Astrocyte of the cerebellum (primary cell): Measurements from ENCODE around the gene IVD.

Experiments
- DNase-seq: peaks from one replicate; pipeline ENCODE4 v3.0.0-alpha.2; 2011; ENCODE audit warnings: low read depth
- H3K4me3 ChIP-seq: 2 replicates; pipeline ENCODE4 v1.5.1; 2011; ENCODE audit warnings: mild to moderate bottlenecking, low read depth, low read length, moderate library complexity
- in situ Hi-C: cut with HindIII; loops from 2 replicates; pipeline ENCODE4 v1.10.0; 2017; ENCODE audit warnings: low sequenced_read_pairs
- TF ChIP-seq, protein P1 (sequence below): IDR thresholded peaks from 2 replicates; pipeline ENCODE4 v1.5.1; 2012; ENCODE audit warnings: low read length, low read depth, moderate library complexity, mild to moderate bottlenecking; ENCODE audit errors: missing control alignments

IVD gene

DNA sequence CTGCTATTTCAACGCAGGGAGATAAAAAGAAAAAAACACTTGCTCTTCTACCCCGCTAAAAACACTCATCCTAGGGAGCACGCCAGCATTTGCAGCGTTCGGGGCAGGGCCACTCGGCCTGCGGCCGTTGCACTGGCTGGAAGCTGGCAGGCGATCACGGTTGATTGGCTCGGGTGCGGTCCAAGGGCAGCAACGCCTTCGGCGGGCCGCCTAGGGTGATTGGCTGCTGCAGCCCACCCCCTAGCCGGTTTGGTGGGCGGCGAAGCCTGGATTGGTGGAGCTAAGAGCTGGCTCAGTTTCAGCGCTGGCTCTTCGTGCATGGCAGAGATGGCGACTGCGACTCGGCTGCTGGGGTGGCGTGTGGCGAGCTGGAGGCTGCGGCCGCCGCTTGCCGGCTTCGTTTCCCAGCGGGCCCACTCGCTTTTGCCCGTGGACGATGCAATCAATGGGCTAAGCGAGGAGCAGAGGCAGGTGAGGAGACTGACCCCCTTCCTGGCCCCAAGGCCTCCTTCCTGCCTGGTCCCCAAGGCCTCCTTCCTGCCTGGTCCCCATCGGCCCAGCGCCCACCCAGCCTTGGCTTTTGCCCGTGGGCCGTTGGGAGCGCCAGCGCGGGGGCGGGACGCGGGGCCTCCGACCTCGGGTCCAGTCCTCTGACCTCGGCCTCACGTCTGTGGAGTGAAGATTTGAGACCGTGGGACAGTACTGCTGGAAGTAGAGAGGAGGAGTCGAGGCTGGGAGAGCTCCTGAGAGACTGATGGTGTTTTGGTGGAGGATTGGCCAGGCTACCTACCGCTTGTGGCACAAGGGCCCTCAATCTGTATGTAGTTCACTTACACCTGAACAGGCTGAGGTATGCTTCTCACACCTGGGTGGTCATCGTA, at the start of gene IVD:
TSS of gene IVD (plus strand) at position 295 of the 881 bp plus-strand sequence. CDS start at position 328, 33 bp downstream.
- in situ Hi-C loops = loop anchor here (10.0 kb wide), 1 partner anchor 181 kb away; no protein-coding TSS in a partner anchor
- DNase-seq = peak; percentile 88
- TF ChIP-seq, protein P1, sequence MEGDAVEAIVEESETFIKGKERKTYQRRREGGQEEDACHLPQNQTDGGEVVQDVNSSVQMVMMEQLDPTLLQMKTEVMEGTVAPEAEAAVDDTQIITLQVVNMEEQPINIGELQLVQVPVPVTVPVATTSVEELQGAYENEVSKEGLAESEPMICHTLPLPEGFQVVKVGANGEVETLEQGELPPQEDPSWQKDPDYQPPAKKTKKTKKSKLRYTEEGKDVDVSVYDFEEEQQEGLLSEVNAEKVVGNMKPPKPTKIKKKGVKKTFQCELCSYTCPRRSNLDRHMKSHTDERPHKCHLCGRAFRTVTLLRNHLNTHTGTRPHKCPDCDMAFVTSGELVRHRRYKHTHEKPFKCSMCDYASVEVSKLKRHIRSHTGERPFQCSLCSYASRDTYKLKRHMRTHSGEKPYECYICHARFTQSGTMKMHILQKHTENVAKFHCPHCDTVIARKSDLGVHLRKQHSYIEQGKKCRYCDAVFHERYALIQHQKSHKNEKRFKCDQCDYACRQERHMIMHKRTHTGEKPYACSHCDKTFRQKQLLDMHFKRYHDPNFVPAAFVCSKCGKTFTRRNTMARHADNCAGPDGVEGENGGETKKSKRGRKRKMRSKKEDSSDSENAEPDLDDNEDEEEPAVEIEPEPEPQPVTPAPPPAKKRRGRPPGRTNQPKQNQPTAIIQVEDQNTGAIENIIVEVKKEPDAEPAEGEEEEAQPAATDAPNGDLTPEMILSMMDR = no peak
- peak within 1 kb of the TSS; percentile 80 for H3K4me3 ChIP-seq

DNA sequence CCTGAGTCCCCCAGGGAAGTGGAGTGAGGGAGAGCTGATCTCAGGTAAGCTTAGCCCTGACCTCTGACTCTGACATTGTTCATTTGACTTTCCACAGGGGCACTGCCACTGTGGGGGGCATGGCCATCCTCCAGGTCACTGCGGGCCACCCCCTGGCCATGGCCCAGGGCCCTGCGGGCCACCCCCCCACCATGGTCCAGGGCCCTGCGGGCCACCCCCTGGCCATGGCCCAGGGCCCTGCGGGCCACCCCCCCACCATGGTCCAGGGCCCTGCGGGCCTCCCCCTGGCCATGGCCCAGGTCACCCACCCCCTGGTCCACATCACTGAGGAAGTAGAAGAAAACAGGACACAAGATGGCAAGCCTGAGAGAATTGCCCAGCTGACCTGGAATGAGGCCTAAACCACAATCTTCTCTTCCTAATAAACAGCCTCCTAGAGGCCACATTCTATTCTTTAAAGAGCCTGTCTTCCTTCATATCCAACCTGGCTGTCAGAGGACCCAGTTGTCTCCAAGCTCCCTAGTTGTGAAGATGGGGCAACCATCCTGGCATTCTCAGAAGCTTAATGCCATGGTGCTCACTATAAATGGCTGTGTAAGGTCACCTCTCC, 49.5 kb upstream of the IVD start:
- in situ Hi-C loops = no loop called here
- DNase-seq = no peak
- no peak overlapping the region for H3K4me3 ChIP-seq
- TF ChIP-seq, protein P1 = no peak

DNA sequence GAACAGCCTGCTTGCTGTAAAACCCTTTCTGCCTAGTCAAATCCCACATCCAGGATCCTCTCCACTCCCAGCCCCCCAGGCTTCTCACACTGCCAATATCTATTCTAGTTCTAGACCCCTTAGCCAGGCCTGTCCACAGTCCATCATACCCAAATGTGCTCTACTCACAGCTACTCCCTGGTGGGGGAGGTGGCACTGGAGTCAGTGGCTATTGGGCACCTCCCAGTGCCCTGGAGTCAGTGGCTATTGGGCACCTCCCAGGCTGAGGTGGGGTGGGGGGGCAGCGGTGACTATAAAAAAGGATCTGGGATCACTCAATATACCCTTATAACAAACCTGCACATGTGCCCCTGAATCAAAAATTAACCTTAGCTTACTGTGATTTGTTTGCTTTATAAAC, 48.3 kb upstream of the IVD start:
- no peak overlapping the region for H3K4me3 ChIP-seq
- TF ChIP-seq, protein P1 = no peak
- DNase-seq = no peak
- in situ Hi-C loops = no loop called here

DNA sequence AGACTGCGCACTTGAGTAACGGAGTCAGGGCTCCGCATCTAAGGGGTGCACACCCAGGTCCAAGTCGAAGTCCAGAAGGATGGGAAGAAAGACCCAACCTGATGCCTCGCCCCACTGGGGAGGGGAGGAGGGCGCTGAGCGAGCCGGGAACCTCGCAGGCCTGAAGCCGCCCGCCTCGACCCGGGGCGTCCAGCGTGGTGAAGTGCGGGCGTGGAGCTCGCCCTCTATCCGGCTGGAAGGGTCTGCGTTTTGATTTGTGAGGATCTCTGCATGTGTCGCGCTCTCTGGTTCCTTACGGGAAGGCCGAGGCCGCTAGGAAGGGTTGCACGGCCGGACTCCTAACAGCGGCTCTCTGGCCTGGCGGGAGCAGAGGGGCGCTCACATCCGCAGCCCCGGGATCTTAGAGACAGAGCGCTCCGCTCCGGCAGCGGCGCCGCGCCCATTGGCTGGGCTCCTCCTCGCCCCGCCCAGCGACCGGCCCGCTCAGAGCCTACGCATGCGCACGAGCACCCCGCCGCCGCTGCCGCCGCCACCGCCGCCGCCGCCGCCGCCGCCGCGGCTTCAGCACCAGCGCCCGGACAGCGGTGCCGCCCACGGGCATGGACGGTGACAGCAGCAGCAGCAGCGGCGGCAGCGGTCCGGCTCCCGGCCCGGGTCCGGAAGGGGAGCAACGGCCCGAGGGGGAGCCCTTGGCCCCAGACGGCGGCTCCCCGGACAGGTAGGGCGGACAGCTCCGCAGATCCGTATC, 47.7 kb upstream of the IVD start, which contains the start of gene DISP2:
TSS of gene DISP2 (plus strand) at position 497 of the 748 bp plus-strand sequence. CDS start at position 600, 103 bp downstream.
- DNase-seq = no peak
- H3K4me3 ChIP-seq = peak within 1 kb of the TSS; percentile 50
- TF ChIP-seq, protein P1 = no peak
- in situ Hi-C loops = no loop called here

DNA sequence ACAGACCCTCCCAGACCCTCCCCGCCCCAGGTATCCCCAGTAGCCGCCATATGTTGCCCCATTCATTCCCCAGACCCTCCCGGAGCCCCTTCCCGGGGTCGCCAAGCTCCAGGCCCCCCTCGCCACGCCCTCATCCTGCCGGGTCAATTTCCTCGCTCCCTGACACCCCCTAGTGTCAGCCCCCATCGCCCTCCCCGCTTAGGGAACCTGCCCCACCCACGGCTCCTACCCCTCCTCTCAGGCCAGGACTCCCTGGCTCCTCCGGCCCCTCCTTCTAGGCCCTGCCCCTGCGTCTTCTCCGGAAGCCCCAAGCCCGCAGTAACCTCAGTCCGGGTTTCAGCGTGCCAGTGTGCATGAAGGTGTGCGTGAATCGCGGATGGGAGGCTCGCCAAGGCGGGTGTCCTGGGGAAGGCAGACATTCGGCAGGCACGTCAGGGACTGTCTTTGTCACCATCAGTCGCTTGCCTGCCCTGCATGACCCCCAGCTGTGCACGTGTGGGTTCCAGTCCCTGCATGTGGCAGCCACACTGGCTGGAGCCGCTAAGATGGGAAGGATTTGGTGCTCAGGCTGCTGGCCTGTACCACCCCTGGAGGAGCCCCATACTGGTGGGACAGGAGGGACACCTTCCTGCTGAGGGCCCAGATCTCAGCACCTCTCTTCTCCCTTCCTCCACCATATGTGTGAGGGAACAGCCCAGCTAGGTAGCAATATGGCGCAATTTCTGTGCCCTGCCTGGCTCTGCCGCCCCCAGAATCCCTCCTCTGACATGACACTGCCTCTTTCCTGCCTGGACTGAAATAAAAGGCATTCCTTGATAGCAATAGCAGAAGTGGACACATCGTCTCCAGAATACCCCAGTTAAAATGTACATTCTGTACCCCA, 46.9 kb upstream of the IVD start:
- no peak for DNase-seq
- in situ Hi-C loops = no loop called here

More for the DNA sequence above, 46.9 kb upstream of the IVD start:
- TF ChIP-seq, protein P1 = peak; percentile 4
- peak overlapping the region; percentile 50 for H3K4me3 ChIP-seq
